GM11168 (cell line): ENCODE measurements around the gene HHIPL1.
"Not testable (repeated sequence)": the region's sequence is repeated elsewhere in the genome, so short reads cannot be mapped to it uniquely, and the experiment has no call there.

ENCODE experiments used
- in situ Hi-C: fragments of 300-500 bp; cut with MboI; formaldehyde crosslinking; loops from one replicate; pipeline ENCODE4 v1.12.0; 2022; ENCODE audit warnings: low sequenced_read_pairs; ENCODE audit not compliant: unreplicated experiment

The HHIPL1 gene

DNA sequence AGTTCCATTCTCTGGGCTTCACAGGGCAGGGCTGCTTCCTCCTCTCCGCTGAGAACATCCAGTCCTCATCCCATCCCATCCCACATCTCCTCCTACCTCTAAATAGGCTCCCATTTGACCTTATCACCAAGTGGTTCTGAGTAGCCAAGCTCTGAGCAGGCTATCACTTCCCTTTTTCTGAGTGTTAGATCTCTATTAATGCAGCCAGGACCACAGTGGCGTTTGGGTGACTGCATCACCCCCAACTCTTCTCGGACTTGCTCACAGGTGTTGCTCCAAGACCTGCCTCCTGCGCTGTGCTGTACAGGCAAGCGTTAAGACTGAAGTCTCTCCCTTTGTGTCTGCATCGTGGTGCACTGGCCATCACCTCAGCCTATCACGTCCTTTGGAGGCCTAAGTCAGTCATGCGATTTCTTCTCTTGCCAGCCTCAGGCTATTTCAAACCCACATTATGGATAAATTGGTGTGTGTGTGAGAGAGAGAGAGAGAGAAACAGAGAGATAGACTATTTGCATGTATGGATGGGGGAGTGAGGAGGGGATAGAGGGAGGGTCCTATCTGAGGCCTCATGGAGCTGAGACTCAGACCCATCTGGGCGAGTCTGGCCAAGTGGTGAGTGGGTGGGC, 12.4 kb upstream of the HHIPL1 start:
- in situ Hi-C loops, result loop anchor here (5.0 kb wide), 1 partner anchor 115 kb away; no protein-coding TSS in a partner anchor

DNA sequence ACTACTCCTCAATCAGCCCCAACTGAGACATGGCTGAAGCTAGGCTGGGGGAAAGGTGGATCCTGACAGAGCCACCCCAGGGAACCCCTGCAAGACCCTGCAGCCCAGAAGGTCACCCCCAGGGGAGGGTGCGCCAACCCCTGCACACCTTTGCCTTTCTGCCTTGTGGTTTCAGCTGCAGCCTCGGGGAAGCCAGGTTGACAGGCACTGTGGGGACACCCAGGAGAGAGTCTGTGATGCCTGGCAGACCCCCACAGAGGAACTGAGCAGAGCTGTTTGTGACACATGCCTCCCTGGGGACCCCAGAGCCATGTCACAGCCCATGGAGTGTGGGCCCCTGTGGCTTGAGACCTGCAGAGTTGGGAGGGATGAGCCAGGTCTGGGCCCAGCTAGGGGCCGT, 11.8 kb upstream of the HHIPL1 start:
- in situ Hi-C loops, result loop anchor here (5.0 kb wide), 1 partner anchor 116 kb away; no protein-coding TSS in a partner anchor

DNA sequence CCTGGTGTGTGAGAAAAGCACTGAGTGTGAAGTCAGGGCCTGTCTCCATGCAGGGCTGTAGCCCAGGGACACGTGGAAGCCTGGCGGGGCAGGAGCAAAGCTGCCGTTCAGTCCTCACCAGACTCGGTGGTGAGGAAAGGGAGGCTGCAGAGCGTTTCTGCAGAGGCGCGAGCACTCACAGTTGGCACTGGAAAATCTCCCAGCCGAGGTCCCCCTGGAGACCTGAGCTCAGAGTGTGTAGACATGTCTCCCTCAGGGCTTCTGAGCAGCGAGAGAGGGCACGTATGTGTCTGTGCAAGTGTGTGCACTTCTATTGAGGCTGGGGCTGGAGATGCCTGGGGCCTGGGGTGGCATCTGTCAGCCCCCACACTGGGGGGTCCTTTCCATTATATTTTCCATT, 11.0 kb upstream of the HHIPL1 start:
- in situ Hi-C loops, result loop anchor here (5.0 kb wide), 1 partner anchor 117 kb away; no protein-coding TSS in a partner anchor

DNA sequence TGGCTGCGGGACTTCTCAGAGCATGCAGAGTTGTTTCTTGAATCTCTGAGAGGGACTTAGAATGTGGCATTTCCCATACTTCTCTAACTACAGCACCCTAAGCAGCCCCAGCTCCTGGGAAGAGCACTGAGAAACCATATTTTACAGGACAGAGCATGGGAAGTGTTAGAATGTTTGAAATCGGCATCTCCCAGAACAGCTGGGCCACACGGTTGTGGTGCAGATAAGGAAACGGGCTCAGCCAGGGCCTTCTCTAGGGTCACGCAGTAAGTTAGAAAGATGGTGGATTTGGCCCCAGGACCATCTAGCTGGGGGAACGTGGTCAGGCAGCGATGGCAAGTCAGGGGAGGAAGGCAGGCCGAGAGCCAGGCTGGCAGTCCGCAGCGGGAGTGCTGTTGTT, 10.5 kb upstream of the HHIPL1 start:
- in situ Hi-C loops, result loop anchor here (5.0 kb wide), 1 partner anchor 117 kb away; no protein-coding TSS in a partner anchor

DNA sequence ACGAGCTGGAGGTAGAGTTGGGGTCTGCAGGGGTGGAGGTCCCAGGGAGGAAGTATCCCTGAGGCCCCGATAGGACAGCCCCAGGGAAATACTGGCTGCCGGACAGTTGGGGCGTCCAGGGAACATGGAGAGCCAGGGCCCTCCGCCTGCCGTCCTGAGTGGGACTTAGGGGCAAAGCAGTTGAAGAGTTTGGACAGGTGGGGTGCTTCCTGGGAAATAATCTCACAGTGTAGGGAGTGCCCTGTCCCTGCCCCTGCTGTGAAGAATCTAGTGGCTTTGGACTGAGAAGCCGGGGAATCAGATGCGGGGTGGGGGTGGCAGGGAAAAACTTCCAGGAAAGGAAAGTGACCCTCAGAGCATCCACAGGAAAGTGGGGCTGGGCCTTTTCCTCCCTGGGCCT, 9.8 kb upstream of the HHIPL1 start:
- in situ Hi-C loops, result no loop called here

DNA sequence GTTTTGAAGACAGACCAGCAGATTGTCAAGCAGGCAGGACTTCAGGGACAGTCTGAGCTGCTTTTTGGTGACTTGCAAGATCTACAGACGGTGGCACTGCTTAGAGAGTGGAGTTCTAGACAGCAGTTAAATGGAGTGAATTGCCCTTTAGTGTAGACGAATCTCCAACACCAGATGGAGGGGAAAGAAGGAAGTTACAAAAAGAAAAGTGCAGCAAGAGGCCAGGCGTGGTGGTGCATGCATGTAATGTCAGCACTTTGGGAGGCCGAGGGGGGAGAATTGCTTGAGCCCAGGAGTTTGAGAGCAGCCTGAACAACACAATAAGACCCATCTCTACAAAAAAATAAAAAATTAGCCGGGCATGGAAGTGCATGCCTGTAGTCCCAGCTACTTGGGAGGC, 8.4 kb upstream of the HHIPL1 start:
- in situ Hi-C loops, result no loop called here

DNA sequence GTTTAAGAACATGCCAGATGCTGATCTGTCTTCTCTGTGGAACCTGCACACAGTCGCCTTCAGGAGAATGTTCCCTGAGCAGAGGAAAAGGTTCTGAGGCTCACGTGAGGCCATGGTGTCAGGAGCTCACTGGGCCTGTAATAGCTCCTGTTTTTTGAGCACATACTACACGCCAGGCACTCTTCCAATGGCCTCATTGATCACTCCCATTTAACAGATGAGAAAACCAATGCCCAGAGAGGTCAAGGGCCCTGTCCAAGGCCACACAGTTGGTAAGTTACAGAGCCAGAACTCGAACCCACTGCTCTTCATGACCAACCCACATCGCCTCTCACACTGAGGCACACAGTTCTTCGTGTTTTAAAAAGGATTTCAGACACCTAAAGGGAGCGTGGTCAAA, 7.3 kb upstream of the HHIPL1 start:
- in situ Hi-C loops, result no loop called here

DNA sequence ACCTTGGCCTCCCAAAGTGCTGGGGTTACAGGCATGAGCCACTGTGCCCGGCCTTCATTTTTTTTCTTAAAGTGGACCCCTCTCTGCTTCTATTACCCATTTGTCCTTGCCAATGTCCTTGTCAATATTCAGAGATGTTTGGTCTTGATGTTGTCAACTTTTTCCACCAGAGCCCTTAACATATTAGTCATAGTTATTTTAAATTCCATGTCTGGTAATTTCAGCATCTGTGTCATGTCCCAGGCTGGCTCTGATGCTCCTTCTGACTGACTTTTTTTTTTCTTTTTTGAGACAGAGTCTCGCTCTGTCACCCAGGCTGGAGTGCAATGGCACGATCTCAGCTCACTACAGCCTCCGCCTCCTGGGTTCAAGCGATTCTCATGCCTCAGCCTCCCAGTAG, 2.2 kb upstream of the HHIPL1 start:
- in situ Hi-C loops, result not testable (repeated sequence)

DNA sequence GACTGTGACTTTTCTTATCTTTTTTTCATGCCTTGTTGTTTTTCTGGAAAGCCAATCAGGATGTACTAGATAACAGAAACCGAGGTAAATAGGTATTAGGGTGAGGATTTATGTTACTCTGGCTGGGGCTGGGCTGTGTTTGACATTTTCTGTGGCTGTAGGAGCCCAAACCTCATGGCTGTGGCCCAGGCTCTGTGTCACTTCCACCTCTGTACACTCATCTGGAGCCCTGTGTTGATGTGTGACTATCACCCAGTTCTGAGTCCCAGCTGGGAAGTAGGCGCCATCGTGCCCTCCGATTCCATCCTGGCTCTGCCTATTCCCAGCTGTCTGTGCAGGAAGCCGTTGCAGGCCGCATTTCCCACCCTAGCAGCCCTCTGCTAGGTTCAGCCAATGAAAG, 1.6 kb upstream of the HHIPL1 start:
- in situ Hi-C loops, result no loop called here

DNA sequence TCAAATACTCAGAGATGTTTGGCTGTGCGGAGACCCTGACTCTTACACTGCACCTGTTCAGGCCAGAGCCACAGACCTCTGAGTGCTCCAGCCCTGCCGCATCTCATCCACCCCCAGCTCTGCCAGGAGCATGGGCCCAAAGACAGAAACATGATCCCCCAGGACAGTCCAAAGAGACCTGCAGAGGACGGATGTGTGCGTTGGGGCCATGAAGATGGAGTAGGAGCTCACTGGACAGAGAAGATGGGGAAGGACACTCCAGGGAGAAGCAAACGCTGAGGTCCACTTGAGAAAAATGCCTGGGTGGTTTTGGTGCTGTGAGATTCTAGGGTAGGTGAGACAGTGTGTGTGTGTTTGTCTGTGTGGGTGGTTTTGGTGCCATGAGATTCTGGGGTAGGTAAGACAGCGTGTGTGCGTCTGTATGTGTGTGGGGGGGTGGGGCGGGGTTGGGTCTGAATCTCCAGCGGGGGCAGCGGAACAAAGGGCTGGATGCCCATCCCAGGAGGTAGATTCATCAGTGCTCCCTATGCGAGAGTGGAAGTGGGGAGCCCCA, 818 bp upstream of the HHIPL1 start:
- in situ Hi-C loops, result no loop called here

DNA sequence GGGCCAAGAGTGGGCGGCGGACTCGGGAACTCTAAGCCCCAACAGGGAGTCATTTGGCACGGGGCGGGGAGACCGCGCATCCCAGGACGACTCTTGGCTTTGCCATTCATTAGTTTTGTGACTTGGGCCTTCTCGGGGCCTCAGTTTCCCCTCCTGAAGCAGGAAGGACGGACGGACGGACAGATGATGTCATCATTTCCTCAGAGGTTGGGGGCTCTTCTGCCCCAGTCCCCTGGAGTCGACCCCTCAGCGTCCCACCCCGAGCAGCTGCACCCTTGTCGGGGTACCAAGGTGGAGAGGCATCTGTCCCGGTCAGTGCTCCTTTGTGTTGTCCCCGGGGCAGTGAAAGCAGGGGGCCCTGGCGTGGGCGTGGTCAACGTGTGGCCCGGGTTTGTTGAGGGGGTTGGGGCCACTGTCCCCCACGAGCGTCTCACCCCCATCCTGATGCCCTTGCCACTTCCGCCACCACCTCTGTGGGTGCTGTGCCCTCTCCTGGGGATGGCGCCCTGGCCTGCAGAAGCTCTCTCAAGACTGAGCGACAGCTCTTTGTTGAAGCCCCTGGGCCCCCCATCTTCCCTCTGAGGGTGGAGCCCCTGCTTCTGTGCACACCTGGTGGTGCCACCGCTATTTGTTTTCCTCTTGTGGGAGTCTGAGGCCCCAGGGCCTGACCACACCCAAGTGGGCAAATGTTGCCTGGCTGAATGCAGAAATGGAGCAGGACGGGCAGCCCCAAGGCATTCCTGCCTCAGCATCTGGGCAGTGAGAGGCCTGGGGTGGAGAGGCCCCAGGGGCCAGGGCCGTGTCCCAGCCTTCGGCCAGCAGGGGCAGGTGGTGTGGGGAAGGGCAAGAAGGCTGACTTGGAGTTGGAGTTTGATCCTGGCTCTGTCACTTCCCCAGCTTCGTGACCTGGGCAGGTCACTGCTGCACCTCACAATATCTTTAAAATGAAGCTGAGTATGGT, 896 bp downstream of the HHIPL1 start:
- in situ Hi-C loops, result no loop called here

DNA sequence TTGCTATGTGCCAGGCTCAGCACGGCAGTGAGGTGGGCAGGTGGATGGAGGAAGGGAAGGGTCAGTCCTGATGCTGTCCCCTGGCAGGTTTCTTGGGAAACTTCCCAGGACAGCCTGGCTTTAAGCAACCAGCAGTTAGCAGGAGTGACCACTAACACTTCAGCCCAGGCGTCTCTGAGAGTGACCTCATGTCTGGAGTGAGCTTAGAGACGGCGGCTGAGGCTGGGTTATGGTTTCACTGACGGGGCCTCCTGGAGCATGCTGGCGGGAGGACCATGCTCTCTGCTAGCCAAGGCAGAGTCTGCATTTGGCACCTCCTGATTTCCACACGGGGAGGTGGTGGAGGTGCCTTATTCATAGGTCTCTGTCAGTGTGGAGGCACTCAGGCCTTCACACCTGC, 2.5 kb downstream of the HHIPL1 start:
- in situ Hi-C loops, result no loop called here

DNA sequence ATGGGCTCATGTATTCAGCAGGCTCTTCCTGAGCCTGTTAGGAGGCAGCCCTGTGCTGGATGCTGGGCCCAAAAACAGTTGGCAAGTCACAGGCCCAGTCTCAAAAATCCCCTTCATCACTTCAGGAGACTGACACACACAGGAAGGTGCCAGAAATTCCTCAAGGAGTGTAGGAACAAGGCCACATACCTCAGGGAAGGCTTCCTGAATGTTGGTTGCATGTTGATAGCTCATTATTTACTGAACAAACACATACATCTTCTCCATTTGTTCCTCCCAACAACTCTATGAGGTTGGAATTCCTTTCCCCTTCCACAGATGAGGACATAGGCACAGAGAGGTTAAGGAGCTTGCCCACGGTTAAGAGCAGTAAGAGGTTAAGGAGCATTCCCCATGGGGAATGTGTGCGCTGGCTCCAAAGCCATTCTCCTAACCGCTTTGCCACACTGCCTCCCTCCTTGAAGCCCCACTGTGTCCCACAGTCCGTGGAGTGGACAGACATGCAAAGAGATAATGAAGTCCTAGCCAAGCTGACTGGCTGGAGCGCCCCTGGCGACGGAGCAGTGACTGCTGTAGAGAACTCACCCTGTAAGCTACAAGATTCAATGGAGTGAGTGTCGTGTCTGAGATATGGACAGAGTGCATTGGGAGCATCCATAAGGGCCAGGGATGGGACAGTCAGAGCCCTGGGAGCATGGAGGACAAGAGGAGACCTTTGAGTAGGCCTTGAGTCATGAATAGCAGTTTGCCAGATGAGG, 3.3 kb downstream of the HHIPL1 start:
- in situ Hi-C loops, result no loop called here

DNA sequence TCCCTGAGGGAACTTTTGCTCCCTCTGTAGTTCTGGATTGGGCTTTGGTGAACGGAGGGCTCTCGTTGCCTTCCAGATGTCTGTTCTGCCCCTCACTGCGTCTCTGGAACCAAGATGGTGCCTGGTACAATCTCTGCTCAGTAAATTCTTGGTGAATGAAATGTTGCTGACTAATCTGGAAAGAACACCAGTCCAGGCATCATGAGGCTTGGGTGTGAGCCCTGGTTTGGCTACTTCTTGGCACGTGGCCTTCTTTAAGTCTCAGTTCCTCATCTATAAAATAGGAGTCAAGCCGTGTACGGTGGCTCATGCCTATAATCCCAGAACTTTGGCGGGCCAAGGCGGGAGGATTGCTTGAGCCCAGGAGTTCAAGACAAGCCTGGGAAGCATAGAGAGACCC, 4.3 kb downstream of the HHIPL1 start:
- in situ Hi-C loops, result no loop called here

DNA sequence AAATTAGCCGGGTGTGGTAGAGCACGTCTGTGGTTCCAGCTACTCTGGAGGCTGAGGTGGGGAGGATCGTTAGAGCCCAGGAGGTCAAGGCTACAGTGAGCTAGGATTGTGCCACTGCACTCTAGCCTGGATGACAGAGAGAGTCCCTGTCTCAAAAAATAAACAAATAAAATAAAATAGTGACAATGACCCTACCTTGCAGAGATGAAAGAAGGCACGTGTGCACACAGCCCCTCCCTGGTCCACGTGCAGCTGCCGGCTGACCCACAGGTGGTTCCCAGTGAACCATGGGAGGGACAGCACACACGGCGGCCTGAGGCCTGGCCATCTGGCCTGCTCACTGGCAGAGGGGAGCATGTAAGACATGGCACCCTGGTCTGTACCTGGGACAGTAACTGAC, 4.7 kb downstream of the HHIPL1 start:
- in situ Hi-C loops, result no loop called here

DNA sequence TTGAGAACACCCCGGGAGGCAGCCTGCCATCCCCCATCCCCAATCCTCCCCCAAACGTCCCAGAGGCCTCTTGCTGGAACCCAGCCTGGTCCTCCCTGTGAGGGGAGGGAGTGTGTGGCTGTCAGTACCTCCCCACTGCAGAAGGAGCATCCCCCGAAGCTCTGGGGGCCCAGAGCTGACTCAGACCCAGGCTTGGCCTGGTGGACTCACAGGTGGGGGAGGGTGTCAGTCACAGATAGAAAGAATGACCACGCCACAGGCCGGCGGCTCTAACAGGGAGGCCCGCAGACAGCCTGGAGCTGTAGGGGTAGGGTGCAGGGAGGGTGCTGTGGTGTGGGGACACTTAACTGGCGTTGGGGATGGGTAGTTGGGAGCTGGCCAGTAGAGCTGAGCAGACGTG, 5.3 kb downstream of the HHIPL1 start:
- in situ Hi-C loops, result no loop called here

DNA sequence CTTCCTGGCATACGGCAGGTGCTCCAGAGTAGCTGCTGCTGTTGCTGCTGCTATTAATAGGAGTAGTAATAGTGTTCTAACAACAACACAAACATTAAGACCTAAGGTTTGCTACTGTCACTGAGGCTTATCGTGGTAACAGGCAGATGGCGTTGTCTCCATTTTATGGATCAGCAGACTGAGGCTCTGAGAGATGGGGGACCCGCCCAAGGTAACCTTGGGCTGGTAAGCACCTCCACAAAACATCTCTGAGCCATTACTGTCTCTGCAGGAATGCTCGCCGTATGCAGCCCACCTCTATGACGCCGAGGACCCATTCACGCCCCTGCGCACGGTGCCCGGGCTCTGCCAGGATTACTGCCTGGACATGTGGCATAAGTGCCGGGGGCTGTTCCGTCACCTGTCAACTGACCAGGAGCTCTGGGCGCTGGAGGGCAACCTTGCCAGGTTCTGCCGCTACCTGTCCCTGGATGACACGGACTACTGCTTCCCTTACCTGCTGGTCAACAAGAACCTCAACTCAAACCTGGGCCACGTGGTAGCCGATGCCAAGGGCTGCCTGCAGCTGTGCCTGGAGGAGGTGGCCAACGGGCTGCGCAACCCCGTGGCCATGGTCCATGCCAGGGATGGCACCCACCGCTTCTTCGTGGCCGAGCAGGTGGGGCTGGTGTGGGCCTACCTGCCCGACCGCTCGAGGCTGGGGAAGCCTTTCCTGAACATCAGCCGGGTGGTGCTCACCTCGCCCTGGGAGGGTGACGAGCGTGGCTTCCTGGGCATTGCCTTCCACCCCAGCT, 7.2 kb downstream of the HHIPL1 start:
- in situ Hi-C loops, result no loop called here

DNA sequence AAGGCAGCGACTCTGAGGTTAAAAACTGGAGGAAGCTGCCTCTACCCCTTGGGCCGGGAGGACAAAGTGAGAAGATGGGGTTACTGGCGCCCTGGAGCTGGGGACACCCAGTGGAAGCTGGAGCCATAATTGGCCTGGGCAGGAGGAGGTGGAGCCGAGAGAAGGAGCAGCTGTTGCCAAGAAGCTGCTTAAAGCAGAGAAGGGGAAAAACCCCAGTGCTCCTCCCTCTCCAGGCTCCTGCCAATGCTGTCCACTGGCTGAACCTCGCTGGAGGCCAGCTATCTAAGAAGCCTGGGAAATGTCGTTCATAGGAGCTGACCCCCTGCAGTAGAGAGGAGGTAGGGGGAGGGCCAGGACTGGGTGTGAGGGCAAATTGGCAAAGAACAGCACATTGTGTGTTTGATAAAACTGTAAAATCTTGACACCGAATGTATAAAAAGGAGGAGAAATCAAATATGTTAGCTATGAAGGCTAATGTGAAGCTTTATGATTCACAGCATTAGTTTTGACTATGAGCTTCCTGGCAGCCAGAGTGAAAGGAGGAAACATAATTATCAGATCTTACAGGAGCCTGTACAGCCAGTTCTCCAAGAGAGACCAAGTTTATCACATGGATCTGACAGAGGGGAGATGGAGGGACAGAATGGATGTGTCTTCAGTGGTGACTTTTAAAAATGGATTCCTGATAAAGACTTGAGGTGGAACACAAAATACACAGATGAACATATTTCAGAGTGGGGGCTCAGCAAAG, 9.5 kb downstream of the HHIPL1 start:
- in situ Hi-C loops, result no loop called here

DNA sequence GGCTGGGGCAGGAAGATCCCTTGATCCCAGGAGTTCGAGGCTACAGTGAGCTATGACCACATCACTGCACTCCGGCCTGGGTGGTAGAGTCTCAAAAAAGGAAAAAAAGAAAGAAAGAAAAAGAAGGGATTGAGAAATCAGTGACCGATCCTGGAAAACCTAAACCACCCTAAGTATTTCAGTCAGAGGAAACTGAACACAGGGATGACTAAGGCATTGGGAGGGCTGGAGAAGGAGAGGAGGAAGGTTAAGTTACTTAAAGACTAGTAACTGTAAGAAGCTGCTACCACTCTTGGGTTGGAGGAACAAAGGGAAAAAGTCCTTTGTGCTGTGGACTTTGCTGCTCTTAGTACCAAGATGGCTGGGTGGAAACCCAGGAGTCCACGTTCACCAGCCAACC, 10.6 kb downstream of the HHIPL1 start:
- in situ Hi-C loops, result no loop called here
